Measurements from ENCODE around the gene IFI35. TPM values are rescaled to one million over a fixed set of nuclear protein-coding genes. Genes with fewer than 3 reads are reported as not detected.

IFI35 gene
- polyA plus RNA-seq, 2 of the 4 experiments (the other 2 are of a cell fraction) = 10.8 to 20.2 TPM

- TF ChIP-seq, protein P1, sequence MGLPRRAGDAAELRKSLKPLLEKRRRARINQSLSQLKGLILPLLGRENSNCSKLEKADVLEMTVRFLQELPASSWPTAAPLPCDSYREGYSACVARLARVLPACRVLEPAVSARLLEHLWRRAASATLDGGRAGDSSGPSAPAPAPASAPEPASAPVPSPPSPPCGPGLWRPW (IDR thresholded peaks at IDR 0.05) = no peak
- TF ChIP-seq FOSL2 (IDR thresholded peaks at IDR 0.05) (no peak), FOSL2 (CRISPR knock-in tag; IDR thresholded peaks at IDR 0.05) (no peak), CBX2 (IDR thresholded peaks at IDR 0.05; ENCODE audit: borderline replicate concordance, low read depth) (no peak), RARB (CRISPR knock-in tag; IDR thresholded peaks at IDR 0.05) (no peak), CHD4 (IDR thresholded peaks at IDR 0.05; ENCODE audit: borderline replicate concordance) (no peak), JUN (IDR thresholded peaks at IDR 0.05) (peak; percentile 62 to 89; a peak in 2 of 5 replicates)
- TF ChIP-seq, protein P2, sequence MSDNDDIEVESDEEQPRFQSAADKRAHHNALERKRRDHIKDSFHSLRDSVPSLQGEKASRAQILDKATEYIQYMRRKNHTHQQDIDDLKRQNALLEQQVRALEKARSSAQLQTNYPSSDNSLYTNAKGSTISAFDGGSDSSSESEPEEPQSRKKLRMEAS (IDR thresholded peaks at IDR 0.05) = peak; percentile 42
Observed at GRCh38 chr17:42980274-42980765, 26.3 kb upstream of the IFI35 start, which contains the start of gene RUNDC1 (continued).

DNA sequence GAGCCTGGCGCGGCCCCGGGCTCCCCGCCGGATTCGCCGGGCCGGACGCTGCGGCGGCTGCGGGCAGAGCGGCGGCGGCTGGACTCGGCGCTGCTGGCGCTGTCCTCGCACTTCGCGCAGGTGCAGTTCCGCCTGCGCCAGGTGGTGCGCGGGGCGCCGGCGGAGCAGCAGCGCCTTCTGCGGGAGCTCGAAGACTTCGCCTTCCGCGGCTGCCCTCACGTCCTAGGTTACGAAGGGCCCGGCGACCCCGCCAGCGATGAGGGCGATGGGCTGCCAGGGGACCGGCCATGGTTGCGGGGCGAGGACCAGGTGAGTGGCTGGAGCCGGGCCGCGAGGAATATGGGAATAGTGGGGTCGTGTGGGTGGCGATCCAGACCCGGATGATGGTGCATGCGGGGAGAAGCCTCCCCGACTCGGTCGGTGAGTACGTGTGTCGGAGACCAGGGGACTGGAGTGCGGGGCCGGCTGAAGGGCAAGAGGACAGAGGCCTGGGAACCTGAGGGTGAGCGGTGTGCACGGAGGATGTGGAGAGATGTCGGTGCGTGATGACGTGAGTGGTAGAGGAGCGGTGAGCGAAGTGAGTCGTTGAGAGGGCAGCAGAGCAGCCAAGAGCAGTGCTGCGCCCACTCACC, 25.7 kb upstream of the IFI35 start:
- no peak for FAIRE-seq
- ChIA-PET POLR2A (interaction anchor here (0.9 to 2.0 kb wide), 3 partner anchors 16 to 21 kb away, joined by 4 to 36 read pairs (median 5); partner anchors contain the start of genes AARSD1 and RPL27), CTCF (interaction anchor here (1.0 to 11.1 kb wide), 2 partner anchors 17 to 137 kb away, joined by 4 to 86 read pairs; partner anchors contain the start of genes AOC2 and RPL27)
- peak overlapping the region; percentile 95 for H3K4me2 ChIP-seq
- H3K9me3 ChIP-seq = no peaks in the 10 kb centered on the region
- DNase-seq (ENCODE audit: low read depth in 1 of 2, low spot score in 1 of 2) = peak; percentile 75 to 76
- H3K4me3 ChIP-seq = peak overlapping the region; percentile 86
- H3K4me1 ChIP-seq = peaks cover 33% of the 10 kb centered on the region
- WGBS (ENCODE audit: missing lambda C conversion rate) = 2% methylated on average over 34 of the region's 67 CpGs
- peak; percentile 82 to 83 for ATAC-seq
- TF ChIP-seq ZC3H11A (IDR thresholded peaks at IDR 0.05) (no peak), ZSCAN20 (CRISPR knock-in tag; IDR thresholded peaks at IDR 0.05) (no peak), BCL3 (IDR thresholded peaks at IDR 0.05) (peak; percentile 39; the same call in 2 of the 3 replicates), BHLHE40 (IDR thresholded peaks at IDR 0.05; ENCODE audit: low read depth, low read length) (no peak), HMGXB4 (CRISPR knock-in tag; IDR thresholded peaks at IDR 0.05; ENCODE audit: borderline replicate concordance) (no peak), RAD21 (conservative IDR thresholded peaks at IDR 0.05 in 1 of 2, IDR thresholded peaks at IDR 0.05 in 1 of 2) (peak in 1 of 2 experiments; percentile 40; a peak in 2 of 5 replicates), JUN (IDR thresholded peaks at IDR 0.05) (peak; percentile 22 to 63; a peak in 3 of 5 replicates), POLR2A (IDR thresholded peaks at IDR 0.05; ENCODE audit: low read length) (peak; percentile 40), ZNF302 (CRISPR knock-in tag; IDR thresholded peaks at IDR 0.05) (no peak), PBX3 (IDR thresholded peaks at IDR 0.05) (no peak), HEYL (CRISPR knock-in tag; IDR thresholded peaks at IDR 0.05) (no peak), CTCF (IDR thresholded peaks at IDR 0.05) (0 out of 3 replicates have a peak, but pooled peaks have one; percentile 27), EP300 (IDR thresholded peaks at IDR 0.05) (peak in 1 of 2 experiments; percentile 12; a peak in 1 of 5 replicates), SMC3 (IDR thresholded peaks at IDR 0.05) (peak; percentile 33; the same call in 1 of the 3 replicates), FOXS1 (CRISPR knock-in tag; IDR thresholded peaks at IDR 0.05) (no peak), KDM5A (IDR thresholded peaks at IDR 0.05) (0 out of 2 replicates have a peak, but pooled peaks have one; percentile 26)
- TF ChIP-seq, protein P3, sequence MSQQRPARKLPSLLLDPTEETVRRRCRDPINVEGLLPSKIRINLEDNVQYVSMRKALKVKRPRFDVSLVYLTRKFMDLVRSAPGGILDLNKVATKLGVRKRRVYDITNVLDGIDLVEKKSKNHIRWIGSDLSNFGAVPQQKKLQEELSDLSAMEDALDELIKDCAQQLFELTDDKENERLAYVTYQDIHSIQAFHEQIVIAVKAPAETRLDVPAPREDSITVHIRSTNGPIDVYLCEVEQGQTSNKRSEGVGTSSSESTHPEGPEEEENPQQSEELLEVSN (IDR thresholded peaks at IDR 0.05; ENCODE audit: borderline replicate concordance, low read depth) = peak; percentile 46; the same call in 1 of the 2 replicates
- TF ChIP-seq, protein P2 (IDR thresholded peaks at IDR 0.05) = 0 out of 2 replicates have a peak, but pooled peaks have one; percentile 27
- H3K27ac ChIP-seq = peak overlapping the region; percentile 89 to 96
